Tibial nerve (tissue), 4 donors: ENCODE data around the gene GSN.
"Not testable (repeated sequence)": the region's sequence is repeated elsewhere in the genome, so short reads cannot be mapped to it uniquely, and the experiment has no call there.

Experiments used
- CTCF ChIP-seq, 5 experiments: fragments of 200-600 bp in 3 of 5; fragments of 450-650 bp in 2 of 5; sonication (generic) in 3 of 5; IDR thresholded peaks; one replicate each; pipeline ENCODE4 v1.5.1; 2016 to 2019; ENCODE audit warnings: antibody characterized with exemption in 5 of 5, mild to moderate bottlenecking in 3 of 5, moderate library complexity in 2 of 5
- EP300 ChIP-seq, 2 donors: sonication (generic); formaldehyde crosslinking; IDR thresholded peaks; one replicate each; pipeline ENCODE4 v1.6.1; 2017; ENCODE audit warnings: antibody characterized with exemption in 2 of 2, mild to moderate bottlenecking in 1 of 2
- POLR2A ChIP-seq, 2 donors: fragments of 450-650 bp; IDR thresholded peaks; one replicate each; pipeline ENCODE4 v1.6.1; 2017; ENCODE audit warnings: antibody characterized with exemption in 2 of 2, mild to moderate bottlenecking in 2 of 2, moderate library complexity in 2 of 2

- not testable (repeated sequence) for TF ChIP-seq CTCF, POLR2A, EP300 (IDR thresholded peaks at IDR 0.05)
These were observed 23.6 kb downstream of the GSN start for GRCh38 chr9:121291536-121291935.
